ENCODE measurements around the gene IGFN1.

IGFN1 gene

DNA sequence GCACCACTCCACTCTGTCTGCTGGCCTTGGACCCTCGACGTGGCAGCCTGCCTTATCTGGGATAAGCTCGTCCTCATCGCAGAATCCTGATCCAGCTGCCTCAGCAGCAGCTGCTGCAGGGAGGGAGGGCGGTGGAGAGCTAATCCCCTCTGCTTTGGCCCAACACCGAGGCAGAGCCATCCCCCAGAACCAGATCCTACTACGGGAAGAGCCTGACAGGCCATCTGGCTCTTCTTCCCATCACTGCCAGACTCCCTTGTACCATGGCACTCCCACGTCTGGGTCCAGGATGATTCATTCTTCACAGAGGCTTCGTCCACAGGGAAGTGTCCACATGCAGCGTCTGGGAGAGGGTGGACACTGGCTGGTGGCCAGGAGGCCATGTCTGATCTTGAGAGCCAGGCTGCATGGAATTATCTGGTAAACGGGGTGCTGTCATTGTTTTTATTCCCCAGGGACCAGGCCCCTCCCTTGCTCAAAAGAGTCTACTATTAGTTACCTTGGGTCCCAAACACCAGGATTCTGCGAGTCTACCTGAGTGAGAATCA lies 78.1 kb downstream of the IGFN1 start:
- no peak overlapping the region for H3K9ac ChIP-seq (ENCODE audit: low read length)
- H3K27me3 ChIP-seq (ENCODE audit: insufficient read depth, low read length, poor library complexity) = no peaks in the 10 kb centered on the region
- H3K18ac ChIP-seq (ENCODE audit: low read length) = no peak overlapping the region
- no peak for DNase-seq
- no CpG with 5 or more reads among the region's 12 CpGs for WGBS (ENCODE audit: extremely low coverage, insufficient coverage, low lambda C conversion rate)
- no peak overlapping the region for H3K23ac ChIP-seq (ENCODE audit: low read length)
- H3K36me3 ChIP-seq (ENCODE audit: control insufficient read depth, insufficient read depth, low read length) = no peaks in the 10 kb centered on the region
- no peak overlapping the region for H2BK15ac ChIP-seq (replicated peaks; ENCODE audit: low read depth)
- H4K8ac ChIP-seq (ENCODE audit: low read depth, low read length) = no peak overlapping the region
- no peak overlapping the region for H2AK5ac ChIP-seq (ENCODE audit: low read length)
- H2BK5ac ChIP-seq (ENCODE audit: low read length) = no peak overlapping the region
- H3K4me3 ChIP-seq (ENCODE audit: low read length) = no peak overlapping the region
- no peak overlapping the region for H3K4me2 ChIP-seq (ENCODE audit: low read length)
- no peak overlapping the region for H2BK120ac ChIP-seq (ENCODE audit: low read depth, low read length)
- H3K27ac ChIP-seq (ENCODE audit: low read depth, low read length) = no peak overlapping the region
- H3K4me1 ChIP-seq (ENCODE audit: control insufficient read depth, low read depth, low read length) = peaks cover 2% of the 10 kb centered on the region
- H3K56ac ChIP-seq (ENCODE audit: low read length) = no peak overlapping the region
- H3K79me2 ChIP-seq (ENCODE audit: control insufficient read depth, insufficient read depth, low read length) = no peaks in the 10 kb centered on the region
- no peak overlapping the region for H4K5ac ChIP-seq (ENCODE audit: low read length)
- H3K4ac ChIP-seq (ENCODE audit: low read depth, low read length) = no peak overlapping the region
- H3K79me1 ChIP-seq (ENCODE audit: low read length) = no peaks in the 10 kb centered on the region

GRCh38 chr1:201269281-201269680 lies 78.7 kb downstream of the IGFN1 start:
- H2AK5ac ChIP-seq (ENCODE audit: low read length) = no peak overlapping the region
- H3K4ac ChIP-seq (ENCODE audit: low read depth, low read length) = no peak overlapping the region
- H3K27me3 ChIP-seq (ENCODE audit: insufficient read depth, low read length, poor library complexity) = no peaks in the 10 kb centered on the region
- H3K36me3 ChIP-seq (ENCODE audit: control insufficient read depth, insufficient read depth, low read length) = no peaks in the 10 kb centered on the region
- no peaks in the 10 kb centered on the region for H3K79me1 ChIP-seq (ENCODE audit: low read length)
- DNase-seq = no peak
- H3K4me3 ChIP-seq (ENCODE audit: low read length) = no peak overlapping the region
- no peak overlapping the region for H3K56ac ChIP-seq (ENCODE audit: low read length)
- no peak overlapping the region for H3K27ac ChIP-seq (ENCODE audit: low read depth, low read length)
- no peak overlapping the region for H3K4me2 ChIP-seq (ENCODE audit: low read length)
- H4K8ac ChIP-seq (ENCODE audit: low read depth, low read length) = no peak overlapping the region
- peaks cover 2% of the 10 kb centered on the region for H3K4me1 ChIP-seq (ENCODE audit: control insufficient read depth, low read depth, low read length)
- no peak overlapping the region for H2BK5ac ChIP-seq (ENCODE audit: low read length)
- H3K9ac ChIP-seq (ENCODE audit: low read length) = no peak overlapping the region
- no CpG with 5 or more reads among the region's 7 CpGs for WGBS (ENCODE audit: extremely low coverage, insufficient coverage, low lambda C conversion rate)
- H2BK120ac ChIP-seq (ENCODE audit: low read depth, low read length) = no peak overlapping the region
- no peak overlapping the region for H4K5ac ChIP-seq (ENCODE audit: low read length)
- no peaks in the 10 kb centered on the region for H3K79me2 ChIP-seq (ENCODE audit: control insufficient read depth, insufficient read depth, low read length)
- H2BK15ac ChIP-seq (replicated peaks; ENCODE audit: low read depth) = no peak overlapping the region
- H3K18ac ChIP-seq (ENCODE audit: low read length) = no peak overlapping the region
- no peak overlapping the region for H3K23ac ChIP-seq (ENCODE audit: low read length)

DNA sequence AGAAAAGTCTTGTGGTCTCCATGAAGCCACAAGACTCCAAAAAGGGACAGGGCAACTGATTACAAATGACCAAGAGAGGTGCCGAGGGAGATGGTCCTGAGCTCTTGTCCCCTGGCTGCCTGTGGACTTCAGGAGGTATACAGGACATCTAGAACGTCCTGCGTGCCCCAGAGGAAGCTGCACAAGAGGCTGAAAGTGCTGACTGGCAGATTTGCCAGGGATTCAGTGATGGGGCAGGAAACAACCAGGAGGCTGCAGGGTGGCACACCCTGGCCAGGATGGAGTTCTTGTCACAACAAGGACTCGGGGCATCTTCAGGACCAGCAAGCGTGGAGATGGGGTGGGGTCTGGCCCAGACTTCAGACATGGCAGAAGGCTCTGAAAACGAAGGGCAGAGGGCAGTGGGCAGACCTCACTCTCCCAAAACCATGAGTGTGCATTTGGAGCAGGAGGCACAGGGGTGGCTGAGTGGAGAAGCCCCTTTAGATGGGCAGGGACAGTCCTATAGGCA lies 79.3 kb downstream of the IGFN1 start:
- Histone ChIP-seq H3K79me2 (ENCODE audit: control insufficient read depth, insufficient read depth, low read length) (no peaks in the 10 kb centered on the region), H4K5ac (ENCODE audit: low read length) (no peak overlapping the region), H3K4me3 (ENCODE audit: low read length) (no peak overlapping the region), H4K8ac (ENCODE audit: low read depth, low read length) (no peak overlapping the region), H3K4me2 (ENCODE audit: low read length) (no peak overlapping the region), H3K18ac (ENCODE audit: low read length) (no peak overlapping the region), H3K4me1 (ENCODE audit: control insufficient read depth, low read depth, low read length) (peaks cover 2% of the 10 kb centered on the region), H3K79me1 (ENCODE audit: low read length) (no peaks in the 10 kb centered on the region), H3K27ac (ENCODE audit: low read depth, low read length) (no peak overlapping the region), H2BK120ac (ENCODE audit: low read depth, low read length) (no peak overlapping the region), H3K36me3 (ENCODE audit: control insufficient read depth, insufficient read depth, low read length) (no peaks in the 10 kb centered on the region), H3K27me3 (ENCODE audit: insufficient read depth, low read length, poor library complexity) (no peaks in the 10 kb centered on the region), H2AK5ac (ENCODE audit: low read length) (no peak overlapping the region), H3K9ac (ENCODE audit: low read length) (no peak overlapping the region), H3K4ac (ENCODE audit: low read depth, low read length) (no peak overlapping the region), H2BK5ac (ENCODE audit: low read length) (no peak overlapping the region), H3K56ac (ENCODE audit: low read length) (no peak overlapping the region), H2BK15ac (replicated peaks; ENCODE audit: low read depth) (no peak overlapping the region), H3K23ac (ENCODE audit: low read length) (no peak overlapping the region)
- WGBS (ENCODE audit: extremely low coverage, insufficient coverage, low lambda C conversion rate) = no CpG with 5 or more reads among the region's 6 CpGs
- no peak for DNase-seq

DNA sequence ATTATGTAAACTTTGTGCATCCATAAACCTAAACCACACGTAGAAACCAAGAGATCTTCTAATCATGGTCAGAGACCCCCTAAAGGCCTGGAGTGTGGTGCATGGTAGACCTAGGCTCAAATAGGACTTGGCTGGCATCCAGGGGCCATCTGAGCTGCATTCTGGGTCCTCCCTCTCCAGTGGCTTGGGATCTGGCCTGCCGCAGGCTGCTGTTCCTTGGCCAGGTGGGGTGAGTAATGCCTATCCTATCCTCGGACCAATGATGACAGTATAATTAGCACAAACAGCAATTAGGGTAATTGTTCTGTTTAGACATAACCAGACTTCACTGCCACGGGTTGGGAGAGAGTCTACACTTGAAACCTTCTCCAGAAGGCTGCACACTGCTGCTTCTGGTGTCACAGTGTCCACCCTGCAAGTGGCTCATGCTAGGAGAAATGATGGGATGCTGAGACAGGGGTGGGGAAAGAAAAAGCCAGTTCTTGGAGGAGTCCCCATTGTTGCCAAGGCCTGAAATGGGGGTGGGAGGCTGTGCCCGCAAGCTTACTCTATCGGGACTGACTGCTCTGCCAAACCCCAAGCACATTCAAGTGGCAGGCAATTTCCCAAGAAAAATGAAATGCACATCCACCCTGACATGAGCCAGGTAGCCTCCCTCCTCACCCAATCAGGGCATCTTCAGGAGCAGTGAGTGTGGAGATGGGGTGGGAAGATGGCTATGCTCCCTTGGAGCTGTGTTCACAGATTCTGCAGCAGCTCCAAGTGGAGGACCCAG lies 80.2 kb downstream of the IGFN1 start:
- Histone ChIP-seq H2BK5ac (ENCODE audit: low read length) (no peak overlapping the region), H4K5ac (ENCODE audit: low read length) (no peak overlapping the region), H3K4me1 (ENCODE audit: control insufficient read depth, low read depth, low read length) (peaks cover 2% of the 10 kb centered on the region), H3K9ac (ENCODE audit: low read length) (no peak overlapping the region), H3K18ac (ENCODE audit: low read length) (no peak overlapping the region), H3K79me2 (ENCODE audit: control insufficient read depth, insufficient read depth, low read length) (no peaks in the 10 kb centered on the region), H2BK120ac (ENCODE audit: low read depth, low read length) (no peak overlapping the region), H3K79me1 (ENCODE audit: low read length) (no peaks in the 10 kb centered on the region), H2AK5ac (ENCODE audit: low read length) (no peak overlapping the region), H3K4me3 (ENCODE audit: low read length) (no peak overlapping the region), H4K8ac (ENCODE audit: low read depth, low read length) (no peak overlapping the region), H3K4ac (ENCODE audit: low read depth, low read length) (no peak overlapping the region), H3K36me3 (ENCODE audit: control insufficient read depth, insufficient read depth, low read length) (no peaks in the 10 kb centered on the region), H3K4me2 (ENCODE audit: low read length) (no peak overlapping the region), H2BK15ac (replicated peaks; ENCODE audit: low read depth) (no peak overlapping the region), H3K56ac (ENCODE audit: low read length) (no peak overlapping the region), H3K27ac (ENCODE audit: low read depth, low read length) (no peak overlapping the region), H3K23ac (ENCODE audit: low read length) (no peak overlapping the region), H3K27me3 (ENCODE audit: insufficient read depth, low read length, poor library complexity) (no peaks in the 10 kb centered on the region)
- no peak for DNase-seq
- WGBS (ENCODE audit: extremely low coverage, insufficient coverage, low lambda C conversion rate) = no CpG with 5 or more reads among the region's 6 CpGs

DNA sequence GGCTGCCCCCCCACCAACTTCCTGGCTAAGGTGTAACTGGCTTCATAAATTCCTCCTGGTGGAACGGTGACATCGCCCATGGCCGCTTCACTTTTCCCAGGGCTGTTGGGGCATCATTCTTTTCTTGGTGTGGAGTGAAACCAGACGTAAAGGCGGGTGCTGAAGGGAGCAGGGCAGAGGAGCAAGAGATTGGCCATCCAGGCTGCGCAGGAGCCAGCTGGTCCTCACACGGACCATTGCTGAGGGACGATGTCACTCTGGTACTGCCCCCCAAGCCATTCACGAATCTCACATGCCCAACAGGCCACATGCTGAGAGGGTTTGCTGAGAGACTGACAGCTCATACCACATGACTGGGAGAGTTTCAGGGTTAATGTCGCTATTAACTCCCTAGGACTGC lies 82.2 kb downstream of the IGFN1 start:
- no peaks in the 10 kb centered on the region for H3K27me3 ChIP-seq (ENCODE audit: insufficient read depth, low read length, poor library complexity)
- no peak overlapping the region for H2AK5ac ChIP-seq (ENCODE audit: low read length)
- no peaks in the 10 kb centered on the region for H3K79me1 ChIP-seq (ENCODE audit: low read length)
- no CpG with 5 or more reads among the region's 10 CpGs for WGBS (ENCODE audit: extremely low coverage, insufficient coverage, low lambda C conversion rate)
- no peak overlapping the region for H3K9ac ChIP-seq (ENCODE audit: low read length)
- no peak overlapping the region for H3K56ac ChIP-seq (ENCODE audit: low read length)
- H3K23ac ChIP-seq (ENCODE audit: low read length) = peak overlapping the region; percentile 37
- H3K4me2 ChIP-seq (ENCODE audit: low read length) = no peak overlapping the region
- H3K36me3 ChIP-seq (ENCODE audit: control insufficient read depth, insufficient read depth, low read length) = no peaks in the 10 kb centered on the region
- H2BK5ac ChIP-seq (ENCODE audit: low read length) = no peak overlapping the region
- H2BK120ac ChIP-seq (ENCODE audit: low read depth, low read length) = no peak overlapping the region
- no peak overlapping the region for H3K4me3 ChIP-seq (ENCODE audit: low read length)
- peaks cover 2% of the 10 kb centered on the region for H3K4me1 ChIP-seq (ENCODE audit: control insufficient read depth, low read depth, low read length)
- H3K27ac ChIP-seq (ENCODE audit: low read depth, low read length) = no peak overlapping the region
- H4K8ac ChIP-seq (ENCODE audit: low read depth, low read length) = no peak overlapping the region
- no peak overlapping the region for H2BK15ac ChIP-seq (replicated peaks; ENCODE audit: low read depth)
- H3K18ac ChIP-seq (ENCODE audit: low read length) = no peak overlapping the region
- H3K4ac ChIP-seq (ENCODE audit: low read depth, low read length) = no peak overlapping the region
- H4K5ac ChIP-seq (ENCODE audit: low read length) = no peak overlapping the region
- DNase-seq = peak; percentile 90
- H3K79me2 ChIP-seq (ENCODE audit: control insufficient read depth, insufficient read depth, low read length) = no peaks in the 10 kb centered on the region

Measured in mesendoderm (in vitro differentiated cells).